ENCODE results near the gene CHRDL1.

CHRDL1 gene

GRCh38 chrX:110646386-110646785 lies 149.2 kb downstream of the CHRDL1 start:
- TF ChIP-seq CTCF (IDR thresholded peaks at IDR 0.05; ENCODE audit: control extremely low read depth, extremely low read depth, low read depth, missing control alignments), result no peak
- ChIA-PET CTCF (no interaction called here), POLR2A (no interaction called here)
- no peak for DNase-seq (ENCODE audit: extremely low spot score)

Measured in GM10248 (cell line).